Aorta (tissue), 5 donors: Measurements from ENCODE around the gene NRCAM. TPM values are rescaled to one million over a fixed set of nuclear protein-coding genes. Genes with fewer than 3 reads are reported as not detected.
A peak's percentile ranks its signal among the peaks of the same experiment; 100 is the strongest.
"Not testable (repeated sequence)": the region's sequence is repeated elsewhere in the genome, so short reads cannot be mapped to it uniquely, and the experiment has no call there.

Experiments
- ATAC-seq: fragments of 200-7000 bp; cut with Tn5 transposase; one replicate; pipeline ENCODE4 v1.9.1; 2022; ENCODE audit warnings: moderate library complexity; ENCODE audit not compliant: low FRiP score
- DNase-seq, 2 donors: peaks; one replicate each; pipeline ENCODE4 v3.0.0-alpha.2; 2020
- H3K27ac ChIP-seq, 2 donors: one replicate each; pipeline ENCODE4 v1.5.1; 2013; ENCODE audit warnings: low read length in 2 of 2, mild to moderate bottlenecking in 2 of 2, moderate library complexity in 2 of 2, control low read depth in 1 of 2, inconsistent platforms in 1 of 2, low read depth in 1 of 2
- H3K27me3 ChIP-seq, 2 donors: one replicate each; pipeline ENCODE4 v1.6.1; 2013; ENCODE audit warnings: control low read depth in 1 of 2, low read length in 1 of 2, mild to moderate bottlenecking in 1 of 2, moderate library complexity in 1 of 2; ENCODE audit not compliant: insufficient read depth in 2 of 2, control insufficient read depth in 1 of 2
- H3K36me3 ChIP-seq, 2 donors: one replicate each; pipeline ENCODE4 v1.6.1; 2013; ENCODE audit warnings: control low read depth in 1 of 2, low read length in 1 of 2, mild to moderate bottlenecking in 1 of 2; ENCODE audit not compliant: insufficient read depth in 2 of 2, control insufficient read depth in 1 of 2
- H3K4me1 ChIP-seq, 2 donors: one replicate each; pipeline ENCODE4 v1.6.1; 2013; ENCODE audit warnings: low read length in 2 of 2, control low read depth in 1 of 2, mild to moderate bottlenecking in 1 of 2, moderate library complexity in 1 of 2; ENCODE audit not compliant: insufficient read depth in 2 of 2, control insufficient read depth in 1 of 2
- H3K4me3 ChIP-seq, 2 donors: one replicate each; pipeline ENCODE4 v1.5.1; 2013; ENCODE audit warnings: low read length in 2 of 2, control low read depth in 1 of 2, mild to moderate bottlenecking in 1 of 2
- H3K9me3 ChIP-seq: one replicate; pipeline ENCODE4 v1.6.1; 2013; ENCODE audit warnings: mild to moderate bottlenecking, low read length; ENCODE audit not compliant: control insufficient read depth
- WGBS, 2 donors: extraction: QIAGEN DNeasy Blood & Tissue Kit; methylation state at CpG; one replicate each; pipeline ENCODE4 v1.1.7; 2013; 5-methylcytosine and 5-hydroxymethylcytosine counted together
- intact Hi-C, 2 donors: fragments of 100-400 bp; cut with DNase I; formaldehyde crosslinking; loops; one replicate each; pipeline versions ENCODE4 v1.14.2 to v1.15.0; 2022
- polyA plus RNA-seq, 2 donors: library from polyadenylated mRNA; stranded (reverse); fragments of 200-250 nt; gene quantifications; one replicate each; pipeline ENCODE4 v1.2.3, GENCODE V29; 2013
- total RNA-seq, 2 donors: library from RNA; stranded (reverse); fragmentation: NEBNext Ultra II Directional; extraction: Animal tissue kit (Norgen Biotek cat#: 25700); gene quantifications; one replicate each; pipeline ENCODE4 v1.2.1, GENCODE V29; 2021
- donor health status: healthy with polysubstance abuse.
- donor health status: Bipolar disorder and iron deficiency.
- donor health status: DM: no; HTN: no; CAD: no.
- donor health status: DM: no; HTN: no; CAD: no.
- donor health status: DM: yes; HTN: yes; CAD: no.

The NRCAM gene
- total and polyA plus RNA-seq, 4 donors, result under 0.01 to 1.8 (median 0.76) TPM

DNA sequence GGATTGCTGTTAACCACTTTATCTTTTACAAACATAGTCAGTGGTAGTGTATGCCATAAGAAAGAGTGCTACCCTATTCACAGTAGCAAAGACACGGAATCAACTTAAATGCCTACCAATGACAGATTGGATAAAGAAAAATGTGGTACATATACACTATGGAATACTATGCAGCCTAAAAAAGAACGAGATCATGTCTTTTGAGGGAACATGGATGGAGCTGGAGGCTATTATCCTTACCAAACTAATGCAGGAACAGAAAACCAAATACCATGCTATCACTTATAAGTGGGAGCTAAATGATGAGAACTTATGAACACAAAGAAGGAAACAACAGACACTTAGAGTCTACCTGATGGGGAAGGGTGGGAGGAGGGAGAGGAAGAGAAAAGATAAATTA is 10.1 kb upstream of the NRCAM start:
- H3K9me3 ChIP-seq, H3K27me3 ChIP-seq, ATAC-seq, H3K4me1 ChIP-seq, H3K27ac ChIP-seq, intact Hi-C loops, H3K36me3 ChIP-seq, H3K4me3 ChIP-seq, DNase-seq: not testable (repeated sequence)
- 67 to 88% methylated on average over 2 of the region's 2 CpGs for WGBS, 2 donors

GRCh38 chr7:108464743-108465142 is 8.5 kb upstream of the NRCAM start:
- H3K36me3 ChIP-seq, result no peaks in the 10 kb centered on the region
- DNase-seq (no peak), ATAC-seq (no peak)
- H3K27me3 ChIP-seq, result no peaks in the 10 kb centered on the region
- H3K4me1 ChIP-seq, result no peaks in the 10 kb centered on the region
- intact Hi-C loops, result no loop called here
- no peak overlapping the region for H3K27ac ChIP-seq
- H3K9me3 ChIP-seq, result no peaks in the 10 kb centered on the region
- H3K4me3 ChIP-seq, result no peak overlapping the region
- WGBS, 2 donors, result 95% methylated on average over 2 of the region's 2 CpGs

DNA sequence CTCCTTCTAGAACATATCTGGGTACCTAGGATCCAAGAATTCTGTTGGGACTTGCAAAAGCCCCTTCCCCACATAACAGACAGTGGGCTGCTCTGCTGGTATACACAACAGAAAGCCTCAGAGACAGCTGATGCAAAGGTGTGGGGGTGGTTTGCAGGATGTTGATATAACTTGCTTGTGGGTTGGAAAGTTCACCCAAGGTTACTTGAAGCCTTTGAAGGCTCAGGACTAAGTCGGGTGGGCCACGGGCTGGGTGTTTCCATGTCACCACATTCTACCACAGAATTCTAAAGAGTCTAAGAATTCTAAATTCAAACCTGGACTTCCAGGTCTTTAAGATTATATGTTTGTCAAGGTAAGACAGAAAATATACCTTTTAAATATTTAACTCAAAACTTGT is 7.4 kb upstream of the NRCAM start:
- Histone ChIP-seq H3K27ac (no peak overlapping the region), H3K4me3 (no peak overlapping the region), H3K9me3 (no peaks in the 10 kb centered on the region), H3K36me3 (no peaks in the 10 kb centered on the region), H3K4me1 (no peaks in the 10 kb centered on the region), H3K27me3 (no peaks in the 10 kb centered on the region)
- 51 to 68% methylated on average over 2 of the region's 2 CpGs for WGBS, 2 donors
- intact Hi-C loops, result no loop called here
- DNase-seq (no peak), ATAC-seq (no peak)

DNA sequence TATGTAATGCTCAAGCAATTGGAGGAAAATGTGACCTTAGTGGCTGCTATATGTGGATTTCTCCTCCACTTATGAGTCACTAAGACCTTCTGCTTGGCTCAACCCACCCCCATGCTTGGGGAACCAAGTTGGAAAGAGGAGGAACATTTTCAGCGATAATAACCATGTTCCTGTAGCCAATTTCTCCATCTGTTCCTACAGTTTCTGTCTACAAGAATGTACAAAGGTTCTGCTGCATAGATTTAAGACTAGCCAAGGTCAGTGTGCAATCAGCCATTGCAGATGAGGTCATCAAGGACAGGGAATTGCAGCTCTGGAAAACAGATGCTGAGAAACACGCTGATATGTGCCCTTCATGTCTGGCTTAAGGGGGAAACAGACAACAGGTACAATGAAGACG is 5.6 kb upstream of the NRCAM start:
- H3K4me1 ChIP-seq, result no peaks in the 10 kb centered on the region
- H3K4me3 ChIP-seq, result no peak overlapping the region
- H3K9me3 ChIP-seq, result no peaks in the 10 kb centered on the region
- no peak for DNase-seq
- no peak overlapping the region for H3K27ac ChIP-seq
- no peaks in the 10 kb centered on the region for H3K36me3 ChIP-seq
- intact Hi-C loops, result no loop called here
- 86 to 87% methylated on average over 3 of the region's 3 CpGs for WGBS, 2 donors
- no peak for ATAC-seq
- H3K27me3 ChIP-seq, result no peaks in the 10 kb centered on the region

- 86 to 97% methylated on average over 1 of the region's 1 CpG for WGBS, 2 donors
- intact Hi-C loops, result no loop called here
- Histone ChIP-seq H3K27me3 (no peaks in the 10 kb centered on the region), H3K27ac (no peak overlapping the region), H3K4me3 (no peak overlapping the region), H3K9me3 (no peaks in the 10 kb centered on the region), H3K36me3 (no peaks in the 10 kb centered on the region), H3K4me1 (no peaks in the 10 kb centered on the region)
- ATAC-seq (no peak), DNase-seq (no peak)
These were observed 4.7 kb upstream of the NRCAM start for GRCh38 chr7:108460964-108461363.

- Histone ChIP-seq H3K27me3 (no peaks in the 10 kb centered on the region), H3K36me3 (no peaks in the 10 kb centered on the region), H3K4me3 (no peak overlapping the region), H3K4me1 (no peaks in the 10 kb centered on the region), H3K9me3 (no peaks in the 10 kb centered on the region), H3K27ac (no peak overlapping the region)
- WGBS, 2 donors, result 25 to 31% methylated on average over 3 of the region's 3 CpGs
- no peak for ATAC-seq
- intact Hi-C loops, result loop anchor here in 1 of 2 donors (10.0 kb wide), 1 partner anchor 45 kb away; no protein-coding TSS in a partner anchor
- no peak for DNase-seq
These were observed 3.8 kb upstream of the NRCAM start for GRCh38 chr7:108459922-108460551.

DNA sequence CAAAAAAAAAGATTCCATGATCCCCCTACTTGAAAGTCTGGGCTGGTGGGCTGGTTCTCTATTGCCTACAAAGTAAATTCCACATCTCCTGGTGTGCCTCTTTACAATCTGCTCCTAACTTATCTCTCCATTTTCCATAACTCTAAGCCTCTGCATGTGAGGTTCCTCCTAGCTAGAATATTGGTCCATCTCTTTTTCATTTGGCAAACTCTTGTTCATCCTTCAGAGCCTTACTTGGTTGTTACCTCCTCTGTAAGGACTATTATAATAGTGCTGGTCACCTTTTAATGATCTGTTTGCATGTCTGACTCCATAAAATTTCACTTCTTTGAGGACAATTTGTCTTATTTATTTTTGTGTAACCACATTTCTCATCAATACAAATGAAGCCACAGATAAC is 1.6 kb upstream of the NRCAM start:
- Histone ChIP-seq H3K27ac (no peak overlapping the region), H3K27me3 (no peaks in the 10 kb centered on the region)
- no peak for DNase-seq

DNA sequence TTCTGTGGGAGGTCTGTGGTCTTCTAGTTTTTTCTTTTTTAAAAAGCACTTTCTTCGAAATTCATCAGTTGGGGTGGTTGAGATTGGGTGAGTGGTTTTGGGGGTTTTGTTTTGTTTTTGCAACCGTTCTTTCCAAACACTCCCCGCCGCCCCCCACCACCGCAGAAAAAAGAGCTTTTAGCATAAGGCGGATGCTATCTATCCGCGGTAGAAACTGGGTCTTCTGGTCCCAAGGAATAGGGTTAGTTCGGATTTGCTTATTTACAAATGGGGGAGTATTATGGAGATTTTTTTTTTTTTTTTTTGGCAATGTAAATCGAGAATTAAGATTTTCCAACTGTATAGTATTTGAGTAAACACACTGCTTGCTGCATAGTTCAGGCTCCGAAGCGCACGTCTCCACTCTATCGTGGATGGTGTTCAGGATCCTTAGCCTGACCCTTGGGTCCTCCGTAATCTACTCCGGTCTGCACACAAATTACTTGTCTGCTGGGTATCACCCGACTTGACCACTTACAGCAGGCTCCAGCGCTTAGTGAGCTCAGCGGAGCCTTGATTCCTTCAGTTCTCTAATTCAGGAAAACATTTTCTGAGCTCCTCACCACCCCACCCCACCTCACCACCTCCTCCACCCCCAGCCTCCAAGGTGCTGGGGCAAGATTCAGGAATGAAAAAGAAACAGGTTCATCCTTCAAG is 757 bp upstream of the NRCAM start:
- Histone ChIP-seq H3K36me3 (no peaks in the 10 kb centered on the region), H3K4me1 (no peaks in the 10 kb centered on the region), H3K9me3 (no peaks in the 10 kb centered on the region), H3K4me3 (no peak overlapping the region), H3K27me3 (no peaks in the 10 kb centered on the region), H3K27ac (no peak overlapping the region)
- intact Hi-C loops, result loop anchor here in 1 of 2 donors (10.0 kb wide), 1 partner anchor 48 kb away; no protein-coding TSS in a partner anchor
- 6 to 8% methylated on average over 19 of the region's 19 CpGs for WGBS, 2 donors
- ATAC-seq, result no peak
- no peak for DNase-seq

More for the DNA sequence above, 1.6 kb upstream of the NRCAM start:
- Histone ChIP-seq H3K9me3 (no peaks in the 10 kb centered on the region), H3K36me3 (no peaks in the 10 kb centered on the region), H3K4me1 (no peaks in the 10 kb centered on the region), H3K4me3 (no peak overlapping the region)
- no peak for ATAC-seq
- intact Hi-C loops, result loop anchor here in 1 of 2 donors (10.0 kb wide), 1 partner anchor 47 kb away; no protein-coding TSS in a partner anchor

GRCh38 chr7:108455551-108455997 is 662 bp downstream of the NRCAM start:
- intact Hi-C loops, result loop anchor here in 1 of 2 donors (10.0 kb wide), 1 partner anchor 49 kb away; no protein-coding TSS in a partner anchor
- no peaks in the 10 kb centered on the region for H3K36me3 ChIP-seq
- no peaks in the 10 kb centered on the region for H3K9me3 ChIP-seq
- no peak overlapping the region for H3K27ac ChIP-seq
- H3K4me3 ChIP-seq, result peak overlapping the region in 1 of 2 donors; percentile 68
- no peaks in the 10 kb centered on the region for H3K27me3 ChIP-seq
- 1% methylated on average over 39 to 47 of the region's 47 CpGs for WGBS, 2 donors
- ATAC-seq (peak; percentile 30), DNase-seq (no peak)
- H3K4me1 ChIP-seq, result no peaks in the 10 kb centered on the region
